Activated CD8-positive, alpha-beta memory T cell treated with anti-CD3 and anti-CD28 coated beads for 1 hour (primary cell): ENCODE results near the gene LSM11.
A peak's percentile ranks its signal among the peaks of the same experiment; 100 is the strongest.
"Not testable (repeated sequence)": the region's sequence is repeated elsewhere in the genome, so short reads cannot be mapped to it uniquely, and the experiment has no call there.

ENCODE experiments used
- DNase-seq, 2 donors: peaks; one replicate each; pipeline ENCODE4 v3.0.0-alpha.2; 2020; ENCODE audit warnings: low read depth in 1 of 2; ENCODE audit errors: extremely low read depth in 1 of 2

LSM11 gene

GRCh38 chr5:157743163-157744050 lies at the start of gene LSM11:
Gene LSM11 (plus strand): TSS chr5:157743712. CDS start chr5:157743751, 39 bp downstream.
- DNase-seq: peak; percentile 69 to 88

- DNase-seq: not testable (repeated sequence)
These were observed 49.7 kb upstream of the LSM11 start for GRCh38 chr5:157693816-157694215.

- DNase-seq: not testable (repeated sequence)
These were observed 47.4 kb upstream of the LSM11 start for GRCh38 chr5:157696154-157696553.

- not testable (repeated sequence) for DNase-seq
These were observed 44.8 kb upstream of the LSM11 start for GRCh38 chr5:157698674-157699073.

GRCh38 chr5:157703736-157704135 lies 39.8 kb upstream of the LSM11 start:
- no peak for DNase-seq

GRCh38 chr5:157708866-157709265 lies 34.6 kb upstream of the LSM11 start:
- no peak for DNase-seq

GRCh38 chr5:157709346-157709745 lies 34.2 kb upstream of the LSM11 start:
- no peak for DNase-seq

- DNase-seq: no peak
These were observed 33.1 kb upstream of the LSM11 start for GRCh38 chr5:157710431-157710830.

GRCh38 chr5:157710882-157711281 lies 32.6 kb upstream of the LSM11 start:
- no peak for DNase-seq

- no peak for DNase-seq
These were observed 29.5 kb upstream of the LSM11 start for GRCh38 chr5:157713830-157714595.

- no peak for DNase-seq
These were observed 29.0 kb upstream of the LSM11 start for GRCh38 chr5:157714596-157714864.

- no peak for DNase-seq
These were observed 25.0 kb upstream of the LSM11 start for GRCh38 chr5:157718519-157718918.

GRCh38 chr5:157719245-157719644 lies 24.3 kb upstream of the LSM11 start:
- no peak for DNase-seq

GRCh38 chr5:157721159-157721558 lies 22.4 kb upstream of the LSM11 start:
- no peak for DNase-seq

GRCh38 chr5:157722895-157723294 lies 20.6 kb upstream of the LSM11 start:
- not testable (repeated sequence) for DNase-seq

- DNase-seq: not testable (repeated sequence)
These were observed 16.9 kb upstream of the LSM11 start for GRCh38 chr5:157726607-157727006.

GRCh38 chr5:157727858-157728257 lies 15.7 kb upstream of the LSM11 start:
- DNase-seq: not testable (repeated sequence)

- no peak for DNase-seq
These were observed 13.7 kb upstream of the LSM11 start for GRCh38 chr5:157729858-157730257.

- no peak for DNase-seq
These were observed 12.6 kb upstream of the LSM11 start for GRCh38 chr5:157730900-157731271.

GRCh38 chr5:157731272-157732129 lies 12.0 kb upstream of the LSM11 start, which contains the start of gene THG1L:
Gene THG1L (plus strand): TSS chr5:157731420. CDS start chr5:157731441, 21 bp downstream.
- peak; percentile 95 to 96 for DNase-seq

GRCh38 chr5:157732130-157732514 lies 11.4 kb upstream of the LSM11 start:
- no peak for DNase-seq
